GM21737 (cell line): ENCODE measurements around the gene KPNA6.

Experiments used
- ATAC-seq: cut with Tn5 transposase; IDR thresholded peaks from one replicate; pipeline ENCODE4 v1.9.1; 2021; ENCODE audit warnings: mild to moderate bottlenecking, moderate library complexity; ENCODE audit not compliant: unreplicated experiment

The KPNA6 gene

GRCh38 chr1:32186077-32186476, 78.2 kb downstream of the KPNA6 start:
- ATAC-seq, result no peak

- no peak for ATAC-seq
Observed at GRCh38 chr1:32186491-32186890, 78.6 kb downstream of the KPNA6 start.

GRCh38 chr1:32187850-32188249, 80.0 kb downstream of the KPNA6 start:
- ATAC-seq, result no peak

- no peak for ATAC-seq
Observed at GRCh38 chr1:32192220-32192948, 84.5 kb downstream of the KPNA6 start.

GRCh38 chr1:32194984-32195383, 87.1 kb downstream of the KPNA6 start:
- ATAC-seq, result no peak

- ATAC-seq, result no peak
Observed at GRCh38 chr1:32195531-32195930, 87.7 kb downstream of the KPNA6 start.

- ATAC-seq, result no peak
Observed at GRCh38 chr1:32195972-32196823, 88.3 kb downstream of the KPNA6 start.

- no peak for ATAC-seq
Observed at GRCh38 chr1:32197074-32197473, 89.2 kb downstream of the KPNA6 start.

- no peak for ATAC-seq
Observed at GRCh38 chr1:32197837-32198236, 90.0 kb downstream of the KPNA6 start.

GRCh38 chr1:32198237-32199042, 90.6 kb downstream of the KPNA6 start:
- ATAC-seq, result no peak

GRCh38 chr1:32199043-32199716, 91.3 kb downstream of the KPNA6 start:
- ATAC-seq, result no peak

- ATAC-seq, result no peak
Observed at GRCh38 chr1:32199717-32200072, 91.8 kb downstream of the KPNA6 start.

GRCh38 chr1:32200226-32201010, 92.6 kb downstream of the KPNA6 start, which contains the start of gene CCDC28B:
Gene CCDC28B, plus strand, starts transcription at chr1:32200595. Its CDS starts 1,341 bp downstream, at chr1:32201936.
- ATAC-seq, result no peak

- peak; percentile 45 for ATAC-seq
Observed at GRCh38 chr1:32201011-32201855, 93.4 kb downstream of the KPNA6 start.

- no peak for ATAC-seq
Observed at GRCh38 chr1:32204943-32205361, 97.1 kb downstream of the KPNA6 start.

GRCh38 chr1:32205401-32206370, 97.8 kb downstream of the KPNA6 start, which contains the start of gene IQCC:
Gene IQCC, plus strand, starts transcription at chr1:32205671. Its CDS starts 11 bp downstream, at chr1:32205682.
- peak; percentile 44 for ATAC-seq

- no peak for ATAC-seq
Observed at GRCh38 chr1:32208469-32208868, 100.6 kb downstream of the KPNA6 start.

GRCh38 chr1:32208891-32209328, 101.1 kb downstream of the KPNA6 start, which contains the start of gene DCDC2B:
Gene DCDC2B, plus strand, starts transcription at chr1:32209089. Its CDS starts 5 bp downstream, at chr1:32209094.
- no peak for ATAC-seq
